ENCODE measurements around the gene RAB37. TPM values are rescaled to one million over a fixed set of nuclear protein-coding genes. Genes with fewer than 3 reads are reported as not detected.

RAB37 gene
- total RNA-seq, 1 experiment from 2014 or later: 8.9 TPM

DNA sequence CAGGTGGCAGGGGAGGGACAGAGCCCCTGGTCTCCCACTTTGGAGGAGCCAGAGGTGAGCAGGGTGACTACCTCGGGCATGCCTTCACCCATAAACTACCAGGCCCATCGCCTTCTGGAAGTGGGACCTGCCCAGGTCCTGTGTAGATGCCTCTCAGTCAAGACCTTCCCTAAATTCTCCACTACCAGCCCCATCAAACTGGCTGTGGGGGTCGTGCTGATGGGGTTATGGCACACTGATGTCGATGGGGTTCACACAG lies 5.8 kb upstream of the RAB37 start:
- Mint-ChIP-seq H3K27me3 (ENCODE audit: low read depth) (peaks cover 10% of the 10 kb centered on the region), H3K4me3 (no peak overlapping the region), H3K27ac (no peak overlapping the region), H3K9me3 (no peaks in the 10 kb centered on the region), H3K36me3 (no peaks in the 10 kb centered on the region), H3K4me1 (peaks cover 6% of the 10 kb centered on the region)
- no peak for TF ChIP-seq MXD4 (CRISPR knock-in tag; IDR thresholded peaks at IDR 0.05; ENCODE audit: borderline replicate concordance)
- no peak for TF ChIP-seq SMAD4 (CRISPR knock-in tag; IDR thresholded peaks at IDR 0.05)
- POLR2A ChIA-PET: no interaction called here
- ATAC-seq: no peak
- CTCF ChIA-PET: no interaction called here
- DNase-seq (ENCODE audit: low spot score): no peak

GRCh38 chr17:74732042-74732867 lies 4.8 kb upstream of the RAB37 start:
- POLR2A ChIA-PET: interaction anchor here (0.7 kb wide), 1 partner anchor 80 kb away, joined by 4 read pairs; no protein-coding TSS in a partner anchor
- CTCF ChIA-PET: no interaction called here
- H3K4me1 Mint-ChIP-seq: peaks cover 8% of the 10 kb centered on the region
- H3K4me3 Mint-ChIP-seq: no peak overlapping the region
- H3K36me3 Mint-ChIP-seq: no peaks in the 10 kb centered on the region
- no peak for TF ChIP-seq EMX1 (CRISPR knock-in tag; IDR thresholded peaks at IDR 0.05)
- H3K9me3 Mint-ChIP-seq: no peaks in the 10 kb centered on the region
- peaks cover 12% of the 10 kb centered on the region for H3K27me3 Mint-ChIP-seq (ENCODE audit: low read depth)
- DNase-seq (ENCODE audit: low spot score) (no peak), ATAC-seq (no peak)
- H3K27ac Mint-ChIP-seq: no peak overlapping the region

DNA sequence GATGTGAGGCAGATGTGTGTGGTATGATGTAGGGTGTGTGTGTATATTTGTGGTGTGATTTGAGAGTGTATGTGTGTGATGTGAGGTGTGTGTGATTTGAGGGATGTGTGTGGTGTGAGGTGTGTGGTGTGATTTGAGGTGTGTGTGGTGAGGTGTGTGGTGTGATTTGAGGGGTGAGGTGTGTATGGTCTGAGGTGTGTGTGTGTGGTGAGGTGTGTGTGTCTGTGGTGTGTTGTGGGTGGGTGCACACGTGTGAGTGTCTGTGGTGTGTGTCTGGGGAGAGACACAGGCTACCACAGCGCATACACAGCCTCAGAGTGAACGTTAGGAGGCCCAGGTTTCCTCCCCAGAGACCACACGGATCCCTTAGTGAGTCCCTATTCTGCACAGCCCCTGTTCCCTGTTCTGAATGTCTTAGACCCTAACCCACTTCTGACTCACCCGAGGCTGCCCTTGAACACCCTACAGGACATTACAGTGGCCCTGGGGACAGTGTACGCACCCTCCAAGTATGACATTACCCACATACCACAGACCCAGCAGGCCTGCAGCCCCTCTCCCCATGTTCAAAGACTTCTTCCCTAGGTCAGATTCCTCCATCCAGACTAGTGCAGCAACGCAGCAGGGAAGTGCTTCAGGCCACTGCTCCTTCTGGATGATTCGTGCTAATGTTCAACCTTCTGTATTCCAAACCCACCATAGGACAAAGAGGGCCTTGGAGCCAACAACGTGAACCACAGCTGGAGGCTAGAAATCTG lies 3.5 kb upstream of the RAB37 start:
- ATAC-seq: no peak
- ChIA-PET POLR2A (no interaction called here), CTCF (interaction anchor here (5.2 kb wide), 1 partner anchor 76 kb away, joined by 296 read pairs; no protein-coding TSS in a partner anchor)
- no peak for TF ChIP-seq SMAD3 (CRISPR knock-in tag; IDR thresholded peaks at IDR 0.05; ENCODE audit: borderline replicate concordance)
- no peak for TF ChIP-seq MYBL2 (CRISPR knock-in tag; IDR thresholded peaks at IDR 0.05)
- TF ChIP-seq ZBTB43 (CRISPR knock-in tag; IDR thresholded peaks at IDR 0.05): no peak
- no peak for TF ChIP-seq FOXK1 (CRISPR knock-in tag; IDR thresholded peaks at IDR 0.05)
- TF ChIP-seq, protein P1, sequence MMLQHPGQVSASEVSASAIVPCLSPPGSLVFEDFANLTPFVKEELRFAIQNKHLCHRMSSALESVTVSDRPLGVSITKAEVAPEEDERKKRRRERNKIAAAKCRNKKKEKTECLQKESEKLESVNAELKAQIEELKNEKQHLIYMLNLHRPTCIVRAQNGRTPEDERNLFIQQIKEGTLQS (CRISPR knock-in tag; conservative IDR thresholded peaks at IDR 0.05): no peak
- TF ChIP-seq ZNF671 (CRISPR knock-in tag; IDR thresholded peaks at IDR 0.05): no peak
- TF ChIP-seq NFE2L1 (CRISPR knock-in tag; IDR thresholded peaks at IDR 0.05): no peak
- TF ChIP-seq ZNF423 (CRISPR knock-in tag; IDR thresholded peaks at IDR 0.05): no peak
- TF ChIP-seq, protein P2, sequence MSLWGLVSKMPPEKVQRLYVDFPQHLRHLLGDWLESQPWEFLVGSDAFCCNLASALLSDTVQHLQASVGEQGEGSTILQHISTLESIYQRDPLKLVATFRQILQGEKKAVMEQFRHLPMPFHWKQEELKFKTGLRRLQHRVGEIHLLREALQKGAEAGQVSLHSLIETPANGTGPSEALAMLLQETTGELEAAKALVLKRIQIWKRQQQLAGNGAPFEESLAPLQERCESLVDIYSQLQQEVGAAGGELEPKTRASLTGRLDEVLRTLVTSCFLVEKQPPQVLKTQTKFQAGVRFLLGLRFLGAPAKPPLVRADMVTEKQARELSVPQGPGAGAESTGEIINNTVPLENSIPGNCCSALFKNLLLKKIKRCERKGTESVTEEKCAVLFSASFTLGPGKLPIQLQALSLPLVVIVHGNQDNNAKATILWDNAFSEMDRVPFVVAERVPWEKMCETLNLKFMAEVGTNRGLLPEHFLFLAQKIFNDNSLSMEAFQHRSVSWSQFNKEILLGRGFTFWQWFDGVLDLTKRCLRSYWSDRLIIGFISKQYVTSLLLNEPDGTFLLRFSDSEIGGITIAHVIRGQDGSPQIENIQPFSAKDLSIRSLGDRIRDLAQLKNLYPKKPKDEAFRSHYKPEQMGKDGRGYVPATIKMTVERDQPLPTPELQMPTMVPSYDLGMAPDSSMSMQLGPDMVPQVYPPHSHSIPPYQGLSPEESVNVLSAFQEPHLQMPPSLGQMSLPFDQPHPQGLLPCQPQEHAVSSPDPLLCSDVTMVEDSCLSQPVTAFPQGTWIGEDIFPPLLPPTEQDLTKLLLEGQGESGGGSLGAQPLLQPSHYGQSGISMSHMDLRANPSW (CRISPR knock-in tag; conservative IDR thresholded peaks at IDR 0.05; ENCODE audit: low read depth): no peak
- no peak for TF ChIP-seq TEAD4 (CRISPR knock-in tag; IDR thresholded peaks at IDR 0.05)
- TF ChIP-seq TP53 (CRISPR knock-in tag; IDR thresholded peaks at IDR 0.05): no peak
- TF ChIP-seq, protein P3, sequence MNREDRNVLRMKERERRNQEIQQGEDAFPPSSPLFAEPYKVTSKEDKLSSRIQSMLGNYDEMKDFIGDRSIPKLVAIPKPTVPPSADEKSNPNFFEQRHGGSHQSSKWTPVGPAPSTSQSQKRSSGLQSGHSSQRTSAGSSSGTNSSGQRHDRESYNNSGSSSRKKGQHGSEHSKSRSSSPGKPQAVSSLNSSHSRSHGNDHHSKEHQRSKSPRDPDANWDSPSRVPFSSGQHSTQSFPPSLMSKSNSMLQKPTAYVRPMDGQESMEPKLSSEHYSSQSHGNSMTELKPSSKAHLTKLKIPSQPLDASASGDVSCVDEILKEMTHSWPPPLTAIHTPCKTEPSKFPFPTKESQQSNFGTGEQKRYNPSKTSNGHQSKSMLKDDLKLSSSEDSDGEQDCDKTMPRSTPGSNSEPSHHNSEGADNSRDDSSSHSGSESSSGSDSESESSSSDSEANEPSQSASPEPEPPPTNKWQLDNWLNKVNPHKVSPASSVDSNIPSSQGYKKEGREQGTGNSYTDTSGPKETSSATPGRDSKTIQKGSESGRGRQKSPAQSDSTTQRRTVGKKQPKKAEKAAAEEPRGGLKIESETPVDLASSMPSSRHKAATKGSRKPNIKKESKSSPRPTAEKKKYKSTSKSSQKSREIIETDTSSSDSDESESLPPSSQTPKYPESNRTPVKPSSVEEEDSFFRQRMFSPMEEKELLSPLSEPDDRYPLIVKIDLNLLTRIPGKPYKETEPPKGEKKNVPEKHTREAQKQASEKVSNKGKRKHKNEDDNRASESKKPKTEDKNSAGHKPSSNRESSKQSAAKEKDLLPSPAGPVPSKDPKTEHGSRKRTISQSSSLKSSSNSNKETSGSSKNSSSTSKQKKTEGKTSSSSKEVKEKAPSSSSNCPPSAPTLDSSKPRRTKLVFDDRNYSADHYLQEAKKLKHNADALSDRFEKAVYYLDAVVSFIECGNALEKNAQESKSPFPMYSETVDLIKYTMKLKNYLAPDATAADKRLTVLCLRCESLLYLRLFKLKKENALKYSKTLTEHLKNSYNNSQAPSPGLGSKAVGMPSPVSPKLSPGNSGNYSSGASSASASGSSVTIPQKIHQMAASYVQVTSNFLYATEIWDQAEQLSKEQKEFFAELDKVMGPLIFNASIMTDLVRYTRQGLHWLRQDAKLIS (CRISPR knock-in tag; IDR thresholded peaks at IDR 0.05; ENCODE audit: borderline replicate concordance): no peak
- no peak for TF ChIP-seq SOX15 (CRISPR knock-in tag; IDR thresholded peaks at IDR 0.05)
- no peak for TF ChIP-seq RELA (CRISPR knock-in tag; IDR thresholded peaks at IDR 0.05; ENCODE audit: borderline replicate concordance)
- TF ChIP-seq CDX4 (CRISPR knock-in tag; IDR thresholded peaks at IDR 0.05; ENCODE audit: borderline replicate concordance): no peak
- no peak for DNase-seq (ENCODE audit: low spot score)
- H3K4me1 Mint-ChIP-seq: peaks cover 16% of the 10 kb centered on the region
- H3K4me3 Mint-ChIP-seq: no peak overlapping the region
- H3K36me3 Mint-ChIP-seq: no peaks in the 10 kb centered on the region
- peaks cover 12% of the 10 kb centered on the region for H3K27me3 Mint-ChIP-seq (ENCODE audit: low read depth)
- no peaks in the 10 kb centered on the region for H3K9me3 Mint-ChIP-seq
- no peak overlapping the region for H3K27ac Mint-ChIP-seq

Data from WTC11 (cell line).